OCI-LY3 (cell line): ENCODE measurements around the gene COPS4.
"Not testable (repeated sequence)": the region's sequence is repeated elsewhere in the genome, so short reads cannot be mapped to it uniquely, and the experiment has no call there.

ENCODE experiments used
- EZH2phosphoT487 ChIP-seq: fragments of 200-600 bp; shearing (Covaris generic); IDR thresholded peaks from 2 replicates; pipeline ENCODE4 v1.6.1; 2018; ENCODE audit warnings: antibody characterized with exemption, mixed run types, low read depth
- TF ChIP-seq, protein P1 (sequence below): fragments of 200-600, 300-600 bp; sonication (generic); IDR thresholded peaks from 2 replicates; pipeline ENCODE4 v1.5.1; 2014; ENCODE audit warnings: antibody characterized with exemption, low read length, low read depth

DNA sequence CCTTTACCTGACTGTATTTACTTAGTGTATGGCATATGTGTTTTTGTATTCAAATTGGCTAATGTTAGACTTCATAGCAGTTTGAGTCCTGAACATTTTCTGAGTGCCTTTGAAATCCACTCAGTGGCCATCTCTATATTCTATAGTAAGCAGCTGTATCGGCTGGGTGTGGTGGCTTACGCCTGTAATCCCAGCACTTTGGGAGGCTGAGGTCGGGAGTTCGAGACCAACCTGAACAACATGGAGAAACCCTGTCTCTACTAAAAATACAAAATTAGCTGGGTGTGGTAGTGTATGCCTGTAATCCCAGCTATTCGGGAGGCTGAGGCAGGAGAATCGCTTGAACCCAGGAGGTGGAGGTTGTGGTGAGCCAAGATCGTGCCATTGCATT lies 76.8 kb downstream of the COPS4 start:
- TF ChIP-seq, protein P1, sequence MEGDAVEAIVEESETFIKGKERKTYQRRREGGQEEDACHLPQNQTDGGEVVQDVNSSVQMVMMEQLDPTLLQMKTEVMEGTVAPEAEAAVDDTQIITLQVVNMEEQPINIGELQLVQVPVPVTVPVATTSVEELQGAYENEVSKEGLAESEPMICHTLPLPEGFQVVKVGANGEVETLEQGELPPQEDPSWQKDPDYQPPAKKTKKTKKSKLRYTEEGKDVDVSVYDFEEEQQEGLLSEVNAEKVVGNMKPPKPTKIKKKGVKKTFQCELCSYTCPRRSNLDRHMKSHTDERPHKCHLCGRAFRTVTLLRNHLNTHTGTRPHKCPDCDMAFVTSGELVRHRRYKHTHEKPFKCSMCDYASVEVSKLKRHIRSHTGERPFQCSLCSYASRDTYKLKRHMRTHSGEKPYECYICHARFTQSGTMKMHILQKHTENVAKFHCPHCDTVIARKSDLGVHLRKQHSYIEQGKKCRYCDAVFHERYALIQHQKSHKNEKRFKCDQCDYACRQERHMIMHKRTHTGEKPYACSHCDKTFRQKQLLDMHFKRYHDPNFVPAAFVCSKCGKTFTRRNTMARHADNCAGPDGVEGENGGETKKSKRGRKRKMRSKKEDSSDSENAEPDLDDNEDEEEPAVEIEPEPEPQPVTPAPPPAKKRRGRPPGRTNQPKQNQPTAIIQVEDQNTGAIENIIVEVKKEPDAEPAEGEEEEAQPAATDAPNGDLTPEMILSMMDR, result not testable (repeated sequence)
- not testable (repeated sequence) for TF ChIP-seq EZH2phosphoT487
